Measurements from ENCODE around the gene LGALS1. TPM values are rescaled to one million over a fixed set of nuclear protein-coding genes. Genes with fewer than 3 reads are reported as not detected.
A peak's percentile ranks its signal among the peaks of the same experiment; 100 is the strongest.

Gene LGALS1
- total and polyA plus RNA-seq, 3 donors from 2014 or later: 466 to 960 (median 681) TPM

- DNase-seq: no peak
- Histone ChIP-seq H3K4me1 (peaks cover 50% of the 10 kb centered on the region), H3K27ac (peak overlapping the region in 1 of 2 donors; percentile 25), H3K27me3 (no peaks in the 10 kb centered on the region), H3K36me3 (ENCODE audit: low read depth, missing control alignments) (no peaks in the 10 kb centered on the region), H3K4me3 (no peak overlapping the region), H3K9me3 (no peaks in the 10 kb centered on the region)
- WGBS, 2 donors: 66 to 72% methylated on average over 3 of the region's 3 CpGs
- TF ChIP-seq CTCF (IDR thresholded peaks at IDR 0.05): no peak
- TF ChIP-seq POLR2A (IDR thresholded peaks at IDR 0.05): no peak
- intact Hi-C loops (cut with DNase I; ENCODE audit: low total_unique reads): no loop called here
These were observed 38.5 kb upstream of the LGALS1 start for GRCh38 chr22:37636949-37637273.

- Histone ChIP-seq H3K9me3 (no peaks in the 10 kb centered on the region), H3K4me1 (peaks cover 46% of the 10 kb centered on the region), H3K27me3 (no peaks in the 10 kb centered on the region), H3K27ac (peak overlapping the region in 1 of 2 donors; percentile 72), H3K36me3 (ENCODE audit: low read depth, missing control alignments) (no peaks in the 10 kb centered on the region), H3K4me3 (peak overlapping the region in 1 of 2 donors; percentile 67)
- DNase-seq: no peak
- no peak for TF ChIP-seq CTCF (IDR thresholded peaks at IDR 0.05)
- no peak for TF ChIP-seq POLR2A (IDR thresholded peaks at IDR 0.05)
- WGBS, 2 donors: 45 to 54% methylated on average over 8 to 11 of the region's 11 CpGs
- intact Hi-C loops (cut with DNase I; ENCODE audit: low total_unique reads): no loop called here
These were observed 36.9 kb upstream of the LGALS1 start for GRCh38 chr22:37638391-37639069.

- TF ChIP-seq POLR2A (IDR thresholded peaks at IDR 0.05): no peak
- no peak for TF ChIP-seq CTCF (IDR thresholded peaks at IDR 0.05)
- intact Hi-C loops (cut with DNase I; ENCODE audit: low total_unique reads): no loop called here
- peak within 1 kb of the TSS; percentile 57 to 67 for H3K4me3 ChIP-seq
- H3K27ac ChIP-seq: peak within 1 kb of the TSS; percentile 44 to 72
- H3K36me3 ChIP-seq (ENCODE audit: low read depth, missing control alignments): no peaks in the 10 kb centered on the region
- H3K4me1 ChIP-seq: peaks cover 40% of the 10 kb centered on the region
- no peaks in the 10 kb centered on the region for H3K27me3 ChIP-seq
- no peak for DNase-seq
- H3K9me3 ChIP-seq: no peaks in the 10 kb centered on the region
- 3 to 29% methylated on average over 9 to 55 of the region's 57 CpGs for WGBS, 2 donors
These were observed 36.2 kb upstream of the LGALS1 start, which contains the start of gene SH3BP1 for GRCh38 chr22:37639070-37639760. SH3BP1 (plus strand) TSS chr22:37639669; CDS start chr22:37639788, 119 bp downstream.

GRCh38 chr22:37639771-37640590, 35.5 kb upstream of the LGALS1 start:
- no peaks in the 10 kb centered on the region for H3K36me3 ChIP-seq (ENCODE audit: low read depth, missing control alignments)
- no peaks in the 10 kb centered on the region for H3K9me3 ChIP-seq
- WGBS, 2 donors: 3 to 4% methylated on average over 15 to 24 of the region's 27 CpGs
- no peaks in the 10 kb centered on the region for H3K27me3 ChIP-seq
- intact Hi-C loops (cut with DNase I; ENCODE audit: low total_unique reads): no loop called here
- peak overlapping the region; percentile 44 to 72 for H3K27ac ChIP-seq
- TF ChIP-seq CTCF (IDR thresholded peaks at IDR 0.05): no peak
- no peak for TF ChIP-seq POLR2A (IDR thresholded peaks at IDR 0.05)
- peak overlapping the region; percentile 57 to 67 for H3K4me3 ChIP-seq
- peaks cover 33% of the 10 kb centered on the region for H3K4me1 ChIP-seq
- no peak for DNase-seq

Measured in testis (tissue), 3 donors.